ENCODE measurements around the gene FZR1. TPM values are rescaled to one million over a fixed set of nuclear protein-coding genes. Genes with fewer than 3 reads are reported as not detected.

FZR1 gene
- total and polyA plus RNA-seq, 9 of the 15 experiments (the other 6 are each of a cell fraction or from before 2014, with no cell fraction given): 0.18 to 48.0 (median 22.2) TPM

- Histone ChIP-seq H3K4me2 (ENCODE audit: insufficient read depth, low read length) (no peak overlapping the region), H3K36me3 (ENCODE audit: control insufficient read depth, insufficient read depth, low read length) (peaks cover 90% of the 10 kb centered on the region), H3K9me3 (replicated peaks; ENCODE audit: control insufficient read depth, insufficient read depth, low read depth, low read length) (no peaks in the 10 kb centered on the region), H3K27me3 (ENCODE audit: control insufficient read depth in 2 of 2, insufficient read depth in 2 of 2, low read length in 2 of 2) (no peaks in the 10 kb centered on the region), H4K20me1 (replicated peaks; ENCODE audit: control insufficient read depth, insufficient read depth, low read length) (peaks cover 8% of the 10 kb centered on the region), H3K79me2 (ENCODE audit: control insufficient read depth, insufficient read depth, low read length) (peaks cover 5% of the 10 kb centered on the region; the same call in 2 of the 3 replicates), H2AFZ (ENCODE audit: low read depth, low read length) (no peak overlapping the region), H3K9me1 (ENCODE audit: control insufficient read depth, insufficient read depth, low read length) (no peaks in the 10 kb centered on the region), H3K9ac (ENCODE audit: insufficient read depth in 1 of 2, low read depth in 2 of 2, low read length in 2 of 2) (no peak overlapping the region), H3K4me3 (no peak overlapping the region), H3K27ac (ENCODE audit: extremely low read depth, low read depth, low read length) (no peak overlapping the region), H3K4me1 (replicated peaks in 1 of 2; ENCODE audit: control insufficient read depth in 2 of 2, insufficient read depth in 2 of 2, low read length in 2 of 2) (peaks cover 0 to 43% of the 10 kb centered on the region in 2 experiments; a peak in 2 of 5 replicates)
- FAIRE-seq (no peak), DNase-seq (ENCODE audit: extremely low read depth in 1 of 4, low spot score in 3 of 4) (peak in 1 of 4 experiments; percentile 11), ATAC-seq (no peak; the same call in 2 of the 3 replicates)
- 85% methylated on average over 19 of the region's 22 CpGs for WGBS (ENCODE audit: insufficient coverage, low coverage, missing lambda C conversion rate)
- POLR2A ChIA-PET: no interaction called here
- TF ChIP-seq CUX1 (CRISPR knock-in tag; IDR thresholded peaks at IDR 0.05) (no peak), POLR2G (IDR thresholded peaks at IDR 0.05; ENCODE audit: low read depth, low read length) (peak; percentile 28; the same call in 1 of the 2 replicates)
- CTCF ChIA-PET (ENCODE audit: low intra/inter-chr PET ratio): no interaction called here
- intact Hi-C loops (cut with micrococcal nuclease) (no loop called here), in situ Hi-C loops (cut with MboI) (no loop called here)
- no TSS peak for BruUV-seq (replicated peaks)
Observed at GRCh38 chr19:3457528-3458228, 48.4 kb upstream of the FZR1 start.
